Neuronal stem cell (in vitro differentiated cells): Measurements from ENCODE around the gene CDK11A.
"Not testable (repeated sequence)": the region's sequence is repeated elsewhere in the genome, so short reads cannot be mapped to it uniquely, and the experiment has no call there.

Source experiments
- DNase-seq: peaks from one replicate; pipeline ENCODE4 v3.0.0-alpha.2; 2013; ENCODE audit warnings: low spot score
- H2AFZ ChIP-seq: one replicate; pipeline ENCODE4 v1.6.1; 2013; ENCODE audit warnings: mild to moderate bottlenecking, low read length, inconsistent platforms
- H2AK5ac ChIP-seq: 2 replicates; pipeline ENCODE4 v1.6.1; 2013; ENCODE audit warnings: low read depth, mild to moderate bottlenecking, inconsistent platforms, low read length, moderate library complexity, mixed read lengths
- H2BK120ac ChIP-seq: 2 replicates; pipeline ENCODE4 v1.6.1; 2013; ENCODE audit warnings: low read depth, mild to moderate bottlenecking, inconsistent platforms, low read length, moderate library complexity, mixed read lengths
- H2BK12ac ChIP-seq: one replicate; pipeline ENCODE4 v1.6.1; 2013; ENCODE audit warnings: low read length, inconsistent platforms
- H2BK15ac ChIP-seq: 2 replicates; pipeline ENCODE4 v1.6.1; 2013; ENCODE audit warnings: mild to moderate bottlenecking, low read length, inconsistent platforms, mixed read lengths
- H2BK5ac ChIP-seq: one replicate; pipeline ENCODE4 v1.6.1; 2013; ENCODE audit warnings: inconsistent platforms, mild to moderate bottlenecking, low read length, moderate library complexity
- H3K14ac ChIP-seq: one replicate; pipeline ENCODE4 v1.6.1; 2013; ENCODE audit warnings: low read length, inconsistent platforms
- H3K18ac ChIP-seq: 2 replicates; pipeline ENCODE4 v1.6.1; 2013; ENCODE audit warnings: low read length, inconsistent platforms
- H3K23ac ChIP-seq: 2 replicates; pipeline ENCODE4 v1.6.1; 2013; ENCODE audit warnings: low read depth, mild to moderate bottlenecking, mixed read lengths, low read length, inconsistent platforms; ENCODE audit not compliant: poor library complexity
- H3K27ac ChIP-seq: replicated peaks from 3 replicates; pipeline ENCODE4 v1.5.1; 2013; ENCODE audit warnings: low read length, inconsistent platforms
- H3K27me3 ChIP-seq, 3 experiments: 2 replicates each; pipeline ENCODE4 v1.6.1; 2013; ENCODE audit warnings: low read length in 3 of 3, mild to moderate bottlenecking in 2 of 3, inconsistent platforms in 1 of 3, low read depth in 1 of 3, mixed read lengths in 1 of 3, moderate library complexity in 1 of 3; ENCODE audit not compliant: control insufficient read depth in 3 of 3, insufficient read depth in 3 of 3
- H3K36me3 ChIP-seq, 2 donors: replicated peaks in 1 of 2; 2 replicates each; pipeline ENCODE4 v1.6.1; 2013; ENCODE audit warnings: low read length in 2 of 2; ENCODE audit not compliant: control insufficient read depth in 2 of 2, insufficient read depth in 2 of 2
- H3K4ac ChIP-seq: 2 replicates; pipeline ENCODE4 v1.6.1; 2013; ENCODE audit warnings: inconsistent platforms, mild to moderate bottlenecking, low read length, moderate library complexity
- H3K4me1 ChIP-seq, 2 donors: 1 replicate in 1 of 2; 2 replicates in 1 of 2; pipeline ENCODE4 v1.6.1; 2013; ENCODE audit warnings: low read length in 2 of 2, low read depth in 1 of 2; ENCODE audit not compliant: control insufficient read depth in 2 of 2, insufficient read depth in 1 of 2
- H3K4me2 ChIP-seq: one replicate; pipeline ENCODE4 v1.6.1; 2013; ENCODE audit warnings: mild to moderate bottlenecking, low read length, inconsistent platforms; ENCODE audit not compliant: insufficient read depth, poor library complexity, severe bottlenecking
- H3K4me3 ChIP-seq, 2 donors: 2 replicates each; pipeline ENCODE4 v1.5.1; 2013; ENCODE audit warnings: low read length in 2 of 2, mild to moderate bottlenecking in 2 of 2, inconsistent platforms in 1 of 2, moderate library complexity in 1 of 2
- H3K79me1 ChIP-seq: one replicate; pipeline ENCODE4 v1.6.1; 2013; ENCODE audit warnings: low read depth, mild to moderate bottlenecking, inconsistent platforms, low read length, moderate library complexity
- H3K9ac ChIP-seq: one replicate; pipeline ENCODE4 v1.6.1; 2013; ENCODE audit warnings: mild to moderate bottlenecking, low read depth, low read length, inconsistent platforms; ENCODE audit not compliant: poor library complexity
- H3K9me3 ChIP-seq, 2 donors: replicated peaks in 1 of 2; 2 replicates each; pipeline versions ENCODE3 to v1.6.1; 2013; ENCODE audit warnings: low read length in 2 of 2, mild to moderate bottlenecking in 2 of 2, inconsistent platforms in 1 of 2, low read depth in 1 of 2, mixed read lengths in 1 of 2, moderate library complexity in 1 of 2; ENCODE audit not compliant: control insufficient read depth in 2 of 2, insufficient read depth in 1 of 2
- H4K8ac ChIP-seq: one replicate; pipeline ENCODE4 v1.6.1; 2013; ENCODE audit warnings: low read depth, mild to moderate bottlenecking, inconsistent platforms, low read length, moderate library complexity
- H4K91ac ChIP-seq: one replicate; pipeline ENCODE4 v1.6.1; 2013; ENCODE audit warnings: low read length, low read depth, mild to moderate bottlenecking, inconsistent platforms; ENCODE audit not compliant: poor library complexity
- WGBS, 2 donors: extraction: QIAGEN DNeasy Blood & Tissue Kit; methylation state at CpG; one replicate each; pipeline ENCODE4 v1.1.7; 2013; ENCODE audit warnings: missing lambda C conversion rate in 2 of 2, mixed read lengths in 1 of 2; ENCODE audit not compliant: insufficient read length in 2 of 2, insufficient replicate concordance in 1 of 2; ENCODE audit errors: extremely low coverage in 2 of 2; 5-methylcytosine and 5-hydroxymethylcytosine counted together

Gene CDK11A

GRCh38 chr1:1730870-1731269 is 6.7 kb upstream of the CDK11A start:
- no peak overlapping the region for H4K91ac ChIP-seq
- H3K14ac ChIP-seq: no peak overlapping the region
- H2BK5ac ChIP-seq: no peak overlapping the region
- H3K4ac ChIP-seq: no peak overlapping the region
- peak overlapping the region; percentile 72 for H3K9ac ChIP-seq
- no peaks in the 10 kb centered on the region for H3K4me1 ChIP-seq
- no peaks in the 10 kb centered on the region for H3K9me3 ChIP-seq
- H3K79me1 ChIP-seq: peaks cover 2% of the 10 kb centered on the region
- no peak overlapping the region for H3K4me3 ChIP-seq
- no peak overlapping the region for H2BK15ac ChIP-seq
- H4K8ac ChIP-seq: no peak overlapping the region
- no peak overlapping the region for H3K27ac ChIP-seq
- H3K36me3 ChIP-seq: peaks cover 7 to 47% of the 10 kb centered on the region in 2 donors
- H3K18ac ChIP-seq: no peak overlapping the region
- DNase-seq: no peak
- H2AK5ac ChIP-seq: no peak overlapping the region
- no peak overlapping the region for H3K23ac ChIP-seq
- H2BK120ac ChIP-seq: no peak overlapping the region
- H3K4me2 ChIP-seq: no peak overlapping the region
- H2AFZ ChIP-seq: no peak overlapping the region
- whole genome bisulfite sequencing, 2 donors: no CpG with 5 or more reads among the region's 17 CpGs
- no peak overlapping the region for H2BK12ac ChIP-seq
- H3K27me3 ChIP-seq: no peaks in the 10 kb centered on the region

GRCh38 chr1:1730230-1730629 is 6.1 kb upstream of the CDK11A start:
- H3K4me3 ChIP-seq, H3K18ac ChIP-seq, H2BK120ac ChIP-seq, H2AFZ ChIP-seq, H3K27ac ChIP-seq, H3K9ac ChIP-seq, H3K14ac ChIP-seq, H3K9me3 ChIP-seq, H3K23ac ChIP-seq, H3K4me2 ChIP-seq, H2BK12ac ChIP-seq, H3K27me3 ChIP-seq, H3K4ac ChIP-seq, H2BK15ac ChIP-seq, H3K4me1 ChIP-seq, DNase-seq, H2BK5ac ChIP-seq, H2AK5ac ChIP-seq, H4K91ac ChIP-seq, H3K79me1 ChIP-seq, H4K8ac ChIP-seq: not testable (repeated sequence)
- peaks cover 7 to 45% of the 10 kb centered on the region in 2 donors for H3K36me3 ChIP-seq
- WGBS, 2 donors: no CpG with 5 or more reads among the region's 13 CpGs

GRCh38 chr1:1729116-1729816 is 5.1 kb upstream of the CDK11A start:
- not testable (repeated sequence) for H2AFZ ChIP-seq, H2BK15ac ChIP-seq, H3K79me1 ChIP-seq, H2BK5ac ChIP-seq, H3K23ac ChIP-seq, H3K4me1 ChIP-seq, H3K27ac ChIP-seq, H2BK12ac ChIP-seq, H3K27me3 ChIP-seq, DNase-seq, H4K8ac ChIP-seq, H3K9ac ChIP-seq, H3K4me3 ChIP-seq, H3K4ac ChIP-seq, H3K14ac ChIP-seq, H2AK5ac ChIP-seq, H4K91ac ChIP-seq, H3K4me2 ChIP-seq, H3K9me3 ChIP-seq, H3K18ac ChIP-seq, H2BK120ac ChIP-seq
- H3K36me3 ChIP-seq: peaks cover 7 to 38% of the 10 kb centered on the region in 2 donors
- WGBS, 2 donors: no CpG with 5 or more reads among the region's 18 CpGs

GRCh38 chr1:1728308-1729005 is 4.3 kb upstream of the CDK11A start:
- not testable (repeated sequence) for H3K4me2 ChIP-seq, H2AFZ ChIP-seq, H3K4ac ChIP-seq, H3K14ac ChIP-seq, H3K18ac ChIP-seq, H3K79me1 ChIP-seq, H2BK120ac ChIP-seq, H4K8ac ChIP-seq, H2AK5ac ChIP-seq, H3K4me3 ChIP-seq, H3K27me3 ChIP-seq, H3K9me3 ChIP-seq, H3K23ac ChIP-seq, H2BK12ac ChIP-seq, H3K9ac ChIP-seq, H2BK5ac ChIP-seq, H3K27ac ChIP-seq, DNase-seq, H2BK15ac ChIP-seq, H3K4me1 ChIP-seq, H4K91ac ChIP-seq
- no CpG with 5 or more reads among the region's 14 CpGs for WGBS, 2 donors
- H3K36me3 ChIP-seq: peaks cover 7 to 34% of the 10 kb centered on the region in 2 donors
